Left lung (tissue), 10 donors: Measurements from ENCODE around the gene EFNB2. TPM values are rescaled to one million over a fixed set of nuclear protein-coding genes. Genes with fewer than 3 reads are reported as not detected.
A peak's percentile ranks its signal among the peaks of the same experiment; 100 is the strongest.

Source experiments
- ATAC-seq: fragments of 200-7000 bp; cut with Tn5 transposase; one replicate; pipeline ENCODE4 v1.9.1; 2020; ENCODE audit warnings: moderate library complexity
- DNase-seq, 4 donors: peaks; one replicate each; pipeline ENCODE4 v3.0.0-alpha.2; 2013 to 2020
- H3K27ac ChIP-seq, 2 donors: fragments of 200-600 bp; sonication (generic) in 1 of 2; one replicate each; pipeline versions ENCODE4 v1.5.0 to v1.8.0; 2020 to 2021
- H3K27me3 ChIP-seq, 2 donors: fragments of 200-600 bp; sonication (generic) in 1 of 2; one replicate each; pipeline versions ENCODE4 v1.5.0 to v1.8.0; 2020 to 2021
- H3K36me3 ChIP-seq, 2 donors: fragments of 200-600 bp; sonication (generic) in 1 of 2; one replicate each; pipeline versions ENCODE4 v1.5.0 to v1.8.0; 2020 to 2021
- H3K4me1 ChIP-seq, 2 donors: fragments of 200-600 bp; one replicate each; pipeline ENCODE4 v1.8.0; 2021
- H3K4me3 ChIP-seq, 2 donors: fragments of 200-600 bp; sonication (generic) in 1 of 2; one replicate each; pipeline versions ENCODE4 v1.5.0 to v1.8.0; 2020 to 2021; ENCODE audit warnings: mild to moderate bottlenecking in 1 of 2
- H3K9me3 ChIP-seq, 2 donors: fragments of 200-600 bp; sonication (generic) in 1 of 2; one replicate each; pipeline versions ENCODE4 v1.5.0 to v1.8.0; 2020 to 2021
- CTCF ChIP-seq, 2 donors: fragments of 200-600 bp; sonication (generic) in 1 of 2; IDR thresholded peaks; one replicate each; pipeline versions ENCODE4 v1.5.0 to v1.8.0; 2021; ENCODE audit warnings: antibody characterized with exemption in 2 of 2
- intact Hi-C, 2 donors: fragments of 100-400 bp; cut with DNase I; formaldehyde crosslinking; loops; one replicate each; pipeline versions ENCODE4 v1.11.2 to v1.14.2; 2022
- polyA plus RNA-seq, 6 donors: library from polyadenylated mRNA; unstranded; fragments of 120-200 nt; gene quantifications; one replicate each; pipeline ENCODE4 v1.2.1, GENCODE V29; 2013; ENCODE audit not compliant: insufficient read length in 6 of 6
- total RNA-seq, 2 donors: library from RNA; stranded (reverse); fragmentation: NEBNext Ultra II Directional; extraction: Animal tissue kit (Norgen Biotek cat#: 25700); gene quantifications; one replicate each; pipeline ENCODE4 v1.2.1, GENCODE V29; 2021
- donor health status: DM: no; HTN: yes; CAD: no.
- donor health status: DM: no; HTN: no; CAD: no.

Gene EFNB2
- total and polyA plus RNA-seq, 8 donors, result 39.6 to 95.6 (median 85.5) TPM

DNA sequence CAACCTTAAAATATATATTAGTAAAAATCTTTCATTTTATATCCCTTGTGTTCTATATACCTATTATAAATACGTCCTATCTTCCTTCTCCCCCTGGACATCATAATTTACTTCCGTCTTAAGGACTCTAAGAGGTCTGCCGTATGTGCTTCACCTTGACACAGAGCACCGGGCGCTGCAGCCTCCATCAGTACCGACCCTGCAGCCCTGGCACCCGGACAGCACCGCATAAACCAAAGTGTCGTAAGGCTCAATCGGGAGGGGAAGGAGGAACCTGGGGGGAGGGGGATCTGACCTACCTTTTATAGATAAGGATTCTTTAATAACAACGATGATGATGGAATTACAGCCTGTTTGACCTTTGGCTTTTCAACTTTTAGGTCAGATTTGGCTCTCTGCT, 44.0 kb downstream of the EFNB2 start:
- ATAC-seq, result no peak
- peaks cover 0 to 24% of the 10 kb centered on the region in 2 donors for H3K27me3 ChIP-seq
- intact Hi-C loops, result no loop called here
- no peak for DNase-seq
- no peak for TF ChIP-seq CTCF (IDR thresholded peaks at IDR 0.05)
- H3K4me1 ChIP-seq, result peaks cover 4 to 41% of the 10 kb centered on the region in 2 donors
- H3K9me3 ChIP-seq, result no peaks in the 10 kb centered on the region
- H3K36me3 ChIP-seq, result peaks cover 0 to 26% of the 10 kb centered on the region in 2 donors
- no peak overlapping the region for H3K27ac ChIP-seq
- no peak overlapping the region for H3K4me3 ChIP-seq

DNA sequence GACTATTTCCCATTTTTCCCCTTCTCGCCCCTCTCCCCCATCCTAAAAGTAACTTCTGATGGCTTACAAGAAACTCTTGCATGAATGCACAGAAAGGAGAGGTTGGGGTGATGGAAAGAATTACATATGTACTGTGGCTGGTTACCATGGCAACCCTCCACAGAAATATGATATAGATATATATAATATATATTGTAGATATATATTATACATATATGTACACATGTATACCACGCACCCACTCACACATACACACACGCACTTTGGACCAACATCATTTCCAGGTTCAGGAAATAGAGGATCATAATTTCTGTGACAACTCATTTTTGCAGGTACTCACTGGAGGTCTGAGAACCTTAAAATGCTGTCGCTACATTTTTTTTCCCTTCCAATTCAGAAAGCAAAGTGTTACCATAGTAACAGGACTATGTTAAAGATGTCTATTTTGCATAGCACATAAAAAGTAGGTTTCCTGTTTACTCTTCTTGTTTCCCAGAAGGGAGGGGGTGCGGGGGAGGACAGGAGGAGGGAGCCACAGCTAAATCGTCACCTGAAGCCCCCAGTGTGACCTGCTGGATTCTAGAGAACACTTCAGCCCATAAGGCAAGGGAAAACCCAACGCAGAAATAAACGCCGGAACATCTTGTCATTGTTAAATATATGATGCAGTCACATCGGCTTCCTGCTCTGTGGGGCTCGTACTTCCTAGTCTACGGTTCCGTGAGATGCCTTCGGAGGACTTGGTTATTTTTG, 44.7 kb downstream of the EFNB2 start:
- ATAC-seq (no peak), DNase-seq (no peak)
- Histone ChIP-seq H3K36me3 (peaks cover 0 to 26% of the 10 kb centered on the region in 2 donors), H3K4me1 (peaks cover 4 to 36% of the 10 kb centered on the region in 2 donors), H3K27me3 (peaks cover 0 to 24% of the 10 kb centered on the region in 2 donors), H3K9me3 (no peaks in the 10 kb centered on the region), H3K27ac (no peak overlapping the region), H3K4me3 (no peak overlapping the region)
- intact Hi-C loops, result no loop called here
- TF ChIP-seq CTCF (IDR thresholded peaks at IDR 0.05), result no peak

DNA sequence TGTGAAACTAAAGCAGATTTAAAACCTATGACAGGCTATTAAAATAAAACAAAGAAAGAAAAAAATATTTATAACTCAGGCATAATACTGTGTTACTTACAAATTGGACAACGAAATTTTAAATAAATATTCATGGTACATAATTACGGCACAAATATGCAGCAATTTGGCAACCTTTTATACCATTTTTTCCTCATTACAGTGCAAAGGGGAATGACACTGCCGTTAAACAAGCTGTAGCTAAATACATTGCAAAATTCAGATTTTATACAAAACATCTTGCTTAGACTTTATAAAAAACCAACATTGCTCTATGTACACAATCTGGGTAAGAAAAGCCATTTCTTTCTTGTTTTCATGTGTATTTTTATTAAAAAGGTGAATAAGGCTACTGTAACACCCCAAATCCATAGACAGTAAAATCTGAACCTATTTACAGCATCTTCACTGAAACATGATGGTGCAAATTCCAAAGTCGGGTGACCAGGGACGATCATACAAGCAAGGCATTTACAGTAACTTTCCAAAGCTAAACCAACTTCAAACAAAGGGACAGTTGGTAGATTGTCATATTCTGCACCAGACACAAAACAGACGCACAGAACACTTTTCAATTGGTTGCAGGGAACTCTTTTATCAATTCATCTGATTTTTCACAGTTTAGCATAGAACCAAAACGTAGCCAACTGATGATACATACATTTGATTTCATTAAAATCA, 45.5 kb downstream of the EFNB2 start:
- Histone ChIP-seq H3K4me3 (no peak overlapping the region), H3K9me3 (no peaks in the 10 kb centered on the region), H3K27ac (no peak overlapping the region), H3K36me3 (peaks cover 0 to 26% of the 10 kb centered on the region in 2 donors), H3K27me3 (peaks cover 0 to 24% of the 10 kb centered on the region in 2 donors), H3K4me1 (peaks cover 6 to 36% of the 10 kb centered on the region in 2 donors)
- TF ChIP-seq CTCF (IDR thresholded peaks at IDR 0.05), result no peak
- ATAC-seq, result no peak
- peak in 2 of 4 donors; percentile 51 to 63 for DNase-seq
- intact Hi-C loops, result no loop called here

DNA sequence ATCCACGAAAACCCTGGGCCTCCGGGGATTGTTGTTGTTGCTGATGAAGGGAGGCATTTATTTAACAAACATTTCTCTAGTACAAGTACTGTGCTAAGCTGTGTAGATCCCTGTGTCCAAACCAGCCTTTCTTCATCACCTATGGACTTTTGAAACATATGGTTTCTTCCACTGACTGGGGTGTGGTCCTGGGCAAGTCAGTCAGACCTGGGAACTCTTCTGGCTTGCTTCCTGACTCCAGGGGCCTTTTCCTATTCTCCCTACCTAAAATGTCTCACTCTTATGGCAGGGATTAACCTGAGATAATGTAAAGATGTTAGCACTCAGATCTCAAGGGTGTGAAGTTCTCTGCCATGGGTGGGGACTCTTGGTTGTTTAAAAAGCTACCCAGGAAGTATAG, 46.8 kb downstream of the EFNB2 start:
- ATAC-seq (no peak), DNase-seq (no peak)
- H3K27ac ChIP-seq, result no peak overlapping the region
- no peak for TF ChIP-seq CTCF (IDR thresholded peaks at IDR 0.05)
- H3K27me3 ChIP-seq, result peaks cover 0 to 24% of the 10 kb centered on the region in 2 donors
- H3K4me1 ChIP-seq, result peaks cover 7 to 33% of the 10 kb centered on the region in 2 donors
- H3K36me3 ChIP-seq, result peaks cover 0 to 25% of the 10 kb centered on the region in 2 donors
- intact Hi-C loops, result no loop called here
- H3K9me3 ChIP-seq, result no peaks in the 10 kb centered on the region
- no peak overlapping the region for H3K4me3 ChIP-seq

GRCh38 chr13:106488076-106488475, 47.4 kb downstream of the EFNB2 start:
- H3K27me3 ChIP-seq, result peaks cover 0 to 24% of the 10 kb centered on the region in 2 donors
- H3K36me3 ChIP-seq, result peaks cover 0 to 19% of the 10 kb centered on the region in 2 donors
- no peaks in the 10 kb centered on the region for H3K9me3 ChIP-seq
- TF ChIP-seq CTCF (IDR thresholded peaks at IDR 0.05), result no peak
- intact Hi-C loops, result no loop called here
- ATAC-seq (no peak), DNase-seq (no peak)
- no peak overlapping the region for H3K4me3 ChIP-seq
- peaks cover 7 to 27% of the 10 kb centered on the region in 2 donors for H3K4me1 ChIP-seq
- H3K27ac ChIP-seq, result no peak overlapping the region
